Right renal cortex interstitium (tissue), 3 donors: Measurements from ENCODE around the gene MAP2. TPM values are rescaled to one million over a fixed set of nuclear protein-coding genes. Genes with fewer than 3 reads are reported as not detected.

Source experiments
- DNase-seq, 3 donors: peaks; one replicate each; pipeline ENCODE4 v3.0.0-alpha.2; 2013; ENCODE audit warnings: low read depth in 3 of 3, low spot score in 2 of 3
- polyA plus RNA-seq, 3 donors: library from polyadenylated mRNA; unstranded; fragments of 120-200 nt; gene quantifications; one replicate each; pipeline ENCODE4 v1.2.1, GENCODE V29; 2013; ENCODE audit not compliant: insufficient read length in 3 of 3

The MAP2 gene
- polyA plus RNA-seq, 3 donors: 27.4 to 30.5 (median 28.6) TPM

- DNase-seq: no peak
Measured at GRCh38 chr2:209772290-209772685, 348.4 kb downstream of the MAP2 start.

GRCh38 chr2:209773377-209773776 is 349.5 kb downstream of the MAP2 start:
- DNase-seq: no peak
